H54 (cell line): ENCODE measurements around the gene C1QB.

ENCODE experiments used
- DNase-seq: peaks from one replicate; pipeline ENCODE4 v3.0.0; 2011; ENCODE audit warnings: low spot score, mixed read lengths; ENCODE audit not compliant: insufficient read length
- FAIRE-seq: peaks from 3 replicates; lab custom pipeline; 2011; peaks lifted over from hg19 to GRCh38; lab: Jason Lieb, UNC
- POLR2A ChIP-seq: IDR thresholded peaks from 2 replicates; pipeline ENCODE4 v1.6.1; 2011; ENCODE audit warnings: low read depth, mild to moderate bottlenecking, low read length

The C1QB gene

DNA sequence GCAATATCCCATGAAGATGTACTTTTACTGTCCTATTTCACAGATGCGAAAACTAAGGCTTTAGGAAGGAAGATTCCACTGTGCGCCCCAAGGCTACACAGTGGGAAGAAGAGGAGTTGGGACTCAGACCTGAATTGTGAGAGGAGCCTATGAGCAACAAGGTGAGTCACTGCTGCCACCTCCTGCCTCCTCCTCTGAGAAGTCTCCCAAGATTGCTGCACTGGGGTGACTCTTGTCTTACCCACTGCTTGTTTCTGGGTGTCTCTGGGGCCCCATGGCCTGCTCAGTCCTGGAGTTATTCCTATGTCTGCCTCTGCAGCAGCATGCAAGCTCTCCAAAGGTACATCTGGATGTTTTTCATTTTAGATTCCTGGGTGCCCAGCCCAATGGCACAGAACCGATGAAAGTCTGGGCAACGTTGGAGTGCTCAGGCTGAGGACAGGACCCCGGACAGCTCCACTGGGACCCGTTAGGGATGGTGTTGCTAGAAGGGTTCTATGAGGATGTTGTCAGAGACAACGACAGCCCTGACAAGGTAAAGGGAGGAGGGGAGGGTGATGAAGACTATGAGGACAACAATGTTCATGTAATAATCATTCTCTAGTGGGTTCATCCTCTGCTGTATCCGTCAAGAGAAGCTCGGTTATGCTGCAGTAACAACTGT is 27.6 kb upstream of the C1QB start:
- no peak for TF ChIP-seq POLR2A
- FAIRE-seq = no peak
- no peak for DNase-seq

GRCh38 chr1:22626237-22627157 is 26.5 kb upstream of the C1QB start:
- DNase-seq = no peak
- no peak for TF ChIP-seq POLR2A

GRCh38 chr1:22627331-22627730 is 25.7 kb upstream of the C1QB start:
- no peak for TF ChIP-seq POLR2A
- no peak for FAIRE-seq
- DNase-seq = no peak

More at GRCh38 chr1:22626237-22627157, 26.5 kb upstream of the C1QB start:
- no peak for FAIRE-seq

DNA sequence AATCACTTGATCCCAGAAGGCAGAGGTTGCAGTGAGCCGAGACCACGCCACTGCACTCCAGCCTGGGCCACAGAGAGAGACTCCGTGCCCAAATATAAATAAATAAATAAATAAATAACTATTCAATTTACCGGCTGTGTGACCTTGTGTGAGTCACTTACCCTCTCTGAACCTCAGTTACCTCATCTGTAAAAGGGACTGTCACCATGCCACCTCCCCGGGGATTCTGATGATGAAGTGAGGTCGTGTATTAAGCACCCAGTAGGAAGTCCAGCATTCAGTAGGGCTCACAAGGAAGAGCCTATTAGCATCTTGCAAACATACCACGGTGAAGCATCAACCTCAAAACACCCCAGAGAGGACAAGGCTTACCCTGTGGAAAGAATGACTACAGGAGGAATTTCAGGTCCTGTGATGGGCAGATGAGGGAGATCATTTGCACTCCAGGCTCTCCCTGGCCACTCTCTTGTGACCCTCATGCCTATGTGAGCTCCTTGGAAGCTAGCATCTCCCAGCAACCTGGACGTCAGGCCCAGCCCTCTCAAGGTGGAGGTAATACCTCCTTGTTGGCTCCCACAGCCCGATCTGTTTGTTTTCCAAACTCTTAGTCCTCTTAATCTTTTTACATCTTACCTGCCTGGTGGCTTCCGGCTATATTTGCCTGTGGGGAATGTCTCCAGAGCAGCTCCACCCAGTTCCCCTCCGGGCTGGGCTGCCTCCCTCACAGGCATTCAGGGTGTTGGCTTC is 24.2 kb upstream of the C1QB start:
- no peak for TF ChIP-seq POLR2A
- no peak for FAIRE-seq
- DNase-seq = no peak

- FAIRE-seq = no peak
- TF ChIP-seq POLR2A = no peak
These were observed 23.1 kb upstream of the C1QB start for GRCh38 chr1:22629886-22630285.

GRCh38 chr1:22633697-22634463 is 19.2 kb upstream of the C1QB start:
- no peak for TF ChIP-seq POLR2A
- DNase-seq = no peak
- no peak for FAIRE-seq

More at GRCh38 chr1:22629886-22630285, 23.1 kb upstream of the C1QB start:
- DNase-seq = no peak

GRCh38 chr1:22635436-22635835 is 17.6 kb upstream of the C1QB start:
- FAIRE-seq (no peak), DNase-seq (no peak)
- TF ChIP-seq POLR2A = no peak

- no peak for FAIRE-seq
These were observed 16.7 kb upstream of the C1QB start, which contains the start of gene C1QA for GRCh38 chr1:22636353-22636752. Gene C1QA (plus strand): TSS chr1:22636628. CDS start chr1:22637617, 989 bp downstream.

DNA sequence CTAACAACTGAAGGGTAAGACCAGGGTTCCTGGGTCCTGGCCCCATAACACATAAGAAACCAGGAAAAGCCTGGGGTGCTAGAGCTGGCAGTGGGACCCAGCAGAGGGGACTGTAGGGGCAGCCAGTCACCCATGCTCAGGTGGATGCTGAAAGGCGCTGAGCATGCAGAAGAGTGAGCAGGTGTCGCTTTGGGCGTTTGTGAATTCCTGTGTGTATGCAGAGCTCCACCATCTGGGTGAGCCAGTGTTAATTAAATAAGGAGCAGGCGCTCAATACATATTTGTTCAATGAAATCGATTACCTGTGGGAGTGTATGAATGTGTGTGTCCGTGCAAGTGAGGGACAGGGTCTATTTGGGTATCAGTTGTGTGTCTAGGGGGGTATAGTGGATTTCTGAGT is 16.1 kb upstream of the C1QB start:
- DNase-seq (no peak), FAIRE-seq (no peak)
- TF ChIP-seq POLR2A = no peak

More at GRCh38 chr1:22636353-22636752, 16.7 kb upstream of the C1QB start, which contains the start of gene C1QA:
- DNase-seq = no peak
- TF ChIP-seq POLR2A = no peak

DNA sequence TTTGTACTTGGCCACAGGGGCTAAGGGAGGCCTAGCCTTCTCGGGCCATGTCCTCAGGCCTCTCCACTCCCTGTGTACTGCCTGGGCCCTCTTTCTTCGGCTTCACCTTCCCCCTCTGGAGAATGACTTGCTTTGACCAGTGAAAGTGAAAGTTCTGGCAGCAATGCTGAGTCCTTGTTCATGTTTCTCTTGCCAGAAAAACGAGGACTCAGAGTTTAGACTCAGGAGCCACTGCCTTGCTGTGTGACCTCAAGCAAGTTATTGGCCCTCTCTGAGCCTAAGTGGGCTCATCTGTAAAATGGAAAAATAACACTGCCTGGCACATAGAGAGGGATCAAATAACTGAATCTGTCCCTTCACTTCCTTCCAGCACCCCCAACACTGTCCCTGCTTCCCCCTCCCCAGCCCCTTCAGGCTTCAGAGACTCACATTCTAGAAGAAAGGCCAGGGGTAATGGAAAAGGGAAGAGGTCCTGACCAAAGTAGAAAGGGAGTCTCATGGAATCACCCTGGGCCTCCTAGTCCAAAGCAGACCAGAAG is 15.1 kb upstream of the C1QB start:
- FAIRE-seq = no peak
- no peak for DNase-seq
- TF ChIP-seq POLR2A = no peak

- FAIRE-seq (no peak), DNase-seq (no peak)
- TF ChIP-seq POLR2A = no peak
These were observed 14.4 kb upstream of the C1QB start for GRCh38 chr1:22638476-22639234.

GRCh38 chr1:22639286-22639685 is 13.8 kb upstream of the C1QB start:
- FAIRE-seq (no peak), DNase-seq (peak; percentile 24)
- TF ChIP-seq POLR2A = no peak
